Naive thymus-derived CD4-positive, alpha-beta T cell (primary cell): Measurements from ENCODE around the gene FAF1. TPM values are rescaled to one million over a fixed set of nuclear protein-coding genes. Genes with fewer than 3 reads are reported as not detected.

Source experiments
- ATAC-seq: fragments of 150-1000 bp; cut with Tn5 transposase; 2 replicates; pipeline ENCODE4 v1.10.0; 2021; ENCODE audit warnings: mild to moderate bottlenecking, moderate library complexity
- CTCF ChIA-PET: fragments of 350-600 bp; sonication (Branson Sonifier 250); formaldehyde crosslinking; loops from one replicate; lab custom pipeline; 2021; ENCODE audit warnings: antibody characterized with exemption; lab: Charles Lee
- POLR2A ChIA-PET: fragments of 350-600 bp; sonication (Branson Sonifier 250); formaldehyde crosslinking; loops from one replicate; lab custom pipeline; 2021; ENCODE audit warnings: antibody characterized with exemption, inconsistent platforms; lab: Charles Lee
- DNase-seq, 9 donors: peaks; one replicate each; pipeline versions ENCODE4 v3.0.0 to v3.0.0-alpha.2; 2020 to 2022; ENCODE audit warnings: mixed read lengths in 1 of 9
- H3K27ac ChIP-seq: one replicate; pipeline ENCODE4 v1.7.0; 2013; ENCODE audit warnings: mild to moderate bottlenecking, low read depth, low read length, moderate library complexity
- H3K27me3 ChIP-seq, 2 donors: one replicate each; pipeline ENCODE4 v1.7.0; 2013; ENCODE audit warnings: low read length in 2 of 2, mild to moderate bottlenecking in 2 of 2, moderate library complexity in 2 of 2; ENCODE audit not compliant: control insufficient read depth in 2 of 2, insufficient read depth in 2 of 2
- H3K36me3 ChIP-seq, 3 experiments: 1 replicate in 2 of 3; 2 replicates in 1 of 3; pipeline ENCODE4 v1.7.0; 2013; ENCODE audit warnings: low read length in 3 of 3, mild to moderate bottlenecking in 3 of 3, moderate library complexity in 1 of 3; ENCODE audit not compliant: insufficient read depth in 3 of 3, control insufficient read depth in 2 of 3
- H3K4me1 ChIP-seq, 2 donors: one replicate each; pipeline ENCODE4 v1.7.0; 2013; ENCODE audit warnings: low read length in 2 of 2, mild to moderate bottlenecking in 2 of 2, moderate library complexity in 1 of 2; ENCODE audit not compliant: control insufficient read depth in 2 of 2, insufficient read depth in 2 of 2
- H3K4me3 ChIP-seq: 2 replicates; pipeline ENCODE4 v1.7.0; 2013; ENCODE audit warnings: mild to moderate bottlenecking, low read length
- H3K9me3 ChIP-seq, 3 experiments: 1 replicate in 2 of 3; 2 replicates in 1 of 3; pipeline ENCODE4 v1.7.0; 2013; ENCODE audit warnings: low read length in 3 of 3; ENCODE audit not compliant: control insufficient read depth in 2 of 3
- H3K27ac Mint-ChIP-seq, 9 donors: one replicate each; pipeline ENCODE4 v1.8.0; 2020 to 2022; ENCODE audit warnings: mixed read lengths in 9 of 9, mild to moderate bottlenecking in 8 of 9, moderate library complexity in 5 of 9, inconsistent platforms in 2 of 9
- H3K27me3 Mint-ChIP-seq, 5 donors: one replicate each; pipeline ENCODE4 v1.8.0; 2021 to 2022; ENCODE audit warnings: mixed read lengths in 5 of 5, mild to moderate bottlenecking in 1 of 5
- H3K36me3 Mint-ChIP-seq, 5 donors: one replicate each; pipeline ENCODE4 v1.8.0; 2020 to 2022; ENCODE audit warnings: mixed read lengths in 5 of 5, mild to moderate bottlenecking in 3 of 5, inconsistent platforms in 1 of 5
- H3K4me1 Mint-ChIP-seq, 7 donors: one replicate each; pipeline ENCODE4 v1.8.0; 2020 to 2022; ENCODE audit warnings: mixed read lengths in 7 of 7, mild to moderate bottlenecking in 3 of 7, inconsistent platforms in 1 of 7
- H3K4me3 Mint-ChIP-seq, 10 donors: one replicate each; pipeline ENCODE4 v1.8.0; 2020 to 2022; ENCODE audit warnings: mild to moderate bottlenecking in 10 of 10, mixed read lengths in 10 of 10, moderate library complexity in 6 of 10, inconsistent platforms in 2 of 10
- H3K9me3 Mint-ChIP-seq, 11 donors: one replicate each; pipeline ENCODE4 v1.8.0; 2020 to 2022; ENCODE audit warnings: mixed read lengths in 11 of 11, mild to moderate bottlenecking in 4 of 11, inconsistent platforms in 1 of 11, moderate library complexity in 1 of 11
- intact Hi-C, 2 donors: fragments of 100-400 bp; cut with micrococcal nuclease; formaldehyde crosslinking; loops; one replicate each; pipeline ENCODE4 v1.15.1; 2023
- polyA plus RNA-seq, 2 donors: library from polyadenylated mRNA; unstranded; fragments of 300-500 nt; fragmentation: Illumina TruSeq; gene quantifications; one replicate each; pipeline ENCODE4 v1.2.3, GENCODE V29; 2021
- total RNA-seq, 6 experiments: library from RNA in 5 of 6; stranded (reverse) in 5 of 6; gene quantifications; 1 replicate in 5 of 6; 2 replicates in 1 of 6; pipeline ENCODE4 v1.2.3 and lab custom pipeline; 2021 to 2026

FAF1 gene
- total and polyA plus RNA-seq, 7 experiments from 2014 or later: 36.9 to 66.6 (median 48.5) TPM

DNA sequence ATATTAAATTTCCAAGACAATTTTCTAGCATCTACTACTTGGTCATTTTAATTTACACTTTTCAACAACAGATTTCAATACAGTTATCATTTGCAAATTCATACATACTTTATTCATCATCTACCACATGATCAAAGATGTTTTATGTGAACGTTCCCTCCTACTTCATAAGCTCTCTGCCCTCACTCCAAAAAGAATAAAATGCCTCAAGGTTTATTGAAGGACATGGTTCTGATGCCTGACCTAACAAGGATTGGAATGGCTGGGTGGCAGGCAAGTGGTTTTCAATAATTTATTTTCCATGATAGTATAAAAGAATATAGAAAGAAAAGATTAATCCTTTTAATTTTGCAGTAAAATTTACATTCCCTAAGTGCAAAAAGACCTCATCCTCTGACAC lies 15.4 kb upstream of the FAF1 start:
- intact Hi-C loops: no loop called here
- Histone ChIP-seq H3K4me1 (peaks cover 7 to 14% of the 10 kb centered on the region in 2 donors), H3K27ac (no peak overlapping the region), H3K36me3 (no peaks in the 10 kb centered on the region), H3K9me3 (no peaks in the 10 kb centered on the region), H3K27me3 (peaks cover 0 to 5% of the 10 kb centered on the region in 2 donors), H3K4me3 (no peak overlapping the region)
- ChIA-PET POLR2A (no interaction called here), CTCF (no interaction called here)
- H3K9me3 Mint-ChIP-seq: no peaks in the 10 kb centered on the region
- no peak overlapping the region for H3K27ac Mint-ChIP-seq
- H3K4me3 Mint-ChIP-seq: no peak overlapping the region
- no peak for DNase-seq
- H3K4me1 Mint-ChIP-seq: peaks cover 11 to 49% (median 31%) of the 10 kb centered on the region in 7 donors
- no peak for ATAC-seq
- H3K27me3 Mint-ChIP-seq: peaks cover 26 to 53% (median 37%) of the 10 kb centered on the region in 5 donors
- peaks cover 0 to 23% (median 0%) of the 10 kb centered on the region in 5 donors for H3K36me3 Mint-ChIP-seq

DNA sequence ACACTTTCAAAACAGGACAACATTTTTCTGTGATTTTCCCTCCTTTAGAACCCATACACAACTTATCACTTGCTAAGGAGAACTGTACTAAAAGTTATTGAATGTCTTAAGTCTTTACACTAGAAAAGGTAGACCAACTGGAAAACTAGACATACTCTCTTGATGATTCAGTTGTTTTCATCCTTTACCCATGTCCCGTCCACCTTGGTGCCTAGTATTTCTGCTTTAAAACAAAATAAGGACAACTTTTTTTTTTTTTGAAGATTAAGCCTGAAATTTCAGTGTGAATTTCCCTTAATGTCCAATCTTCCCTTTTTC lies 14.5 kb upstream of the FAF1 start:
- ATAC-seq (no peak), DNase-seq (no peak)
- POLR2A ChIA-PET: no interaction called here
- Mint-ChIP-seq H3K4me1 (peaks cover 20 to 51% (median 39%) of the 10 kb centered on the region in 7 donors), H3K27ac (no peak overlapping the region), H3K9me3 (no peaks in the 10 kb centered on the region), H3K36me3 (peaks cover 0 to 23% (median 0%) of the 10 kb centered on the region in 5 donors), H3K27me3 (peaks cover 26 to 49% (median 36%) of the 10 kb centered on the region in 5 donors), H3K4me3 (no peak overlapping the region)
- Histone ChIP-seq H3K27me3 (peaks cover 0 to 5% of the 10 kb centered on the region in 2 donors), H3K27ac (no peak overlapping the region), H3K9me3 (no peaks in the 10 kb centered on the region), H3K4me3 (no peak overlapping the region), H3K36me3 (no peaks in the 10 kb centered on the region), H3K4me1 (peaks cover 9 to 19% of the 10 kb centered on the region in 2 donors)
- intact Hi-C loops: no loop called here
- CTCF ChIA-PET: no interaction called here

DNA sequence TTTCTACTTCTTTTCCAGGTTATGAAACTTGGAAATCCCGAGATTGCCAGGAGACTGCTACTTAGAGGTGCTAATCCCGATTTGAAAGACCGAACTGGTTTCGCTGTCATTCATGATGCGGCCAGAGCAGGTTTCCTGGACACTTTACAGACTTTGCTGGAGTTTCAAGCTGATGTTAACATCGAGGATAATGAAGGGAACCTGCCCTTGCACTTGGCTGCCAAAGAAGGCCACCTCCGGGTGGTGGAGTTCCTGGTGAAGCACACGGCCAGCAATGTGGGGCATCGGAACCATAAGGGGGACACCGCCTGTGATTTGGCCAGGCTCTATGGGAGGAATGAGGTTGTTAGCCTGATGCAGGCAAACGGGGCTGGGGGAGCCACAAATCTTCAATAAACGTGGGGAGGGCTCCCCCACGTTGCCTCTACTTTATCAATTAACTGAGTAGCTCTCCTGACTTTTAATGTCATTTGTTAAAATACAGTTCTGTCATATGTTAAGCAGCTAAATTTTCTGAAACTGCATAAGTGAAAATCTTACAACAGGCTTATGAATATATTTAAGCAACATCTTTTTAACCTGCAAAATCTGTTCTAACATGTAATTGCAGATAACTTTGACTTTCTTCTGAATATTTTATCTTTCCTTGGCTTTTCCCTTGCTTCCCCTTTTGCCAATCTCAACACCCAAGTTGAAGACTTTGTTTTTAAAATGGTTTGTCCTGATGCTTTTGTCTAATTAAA lies 14.0 kb upstream of the FAF1 start:
- Mint-ChIP-seq H3K9me3 (no peaks in the 10 kb centered on the region), H3K4me3 (no peak overlapping the region), H3K27ac (no peak overlapping the region), H3K36me3 (peaks cover 0 to 23% (median 0%) of the 10 kb centered on the region in 5 donors), H3K27me3 (peaks cover 22 to 45% (median 32%) of the 10 kb centered on the region in 5 donors), H3K4me1 (peaks cover 17 to 47% (median 37%) of the 10 kb centered on the region in 7 donors)
- no peak overlapping the region for H3K4me3 ChIP-seq
- H3K27ac ChIP-seq: no peak overlapping the region
- POLR2A ChIA-PET: interaction anchor here (7.0 kb wide), 1 partner anchor 14 kb away, joined by 82 read pairs; the partner anchor contains the start of gene FAF1
- DNase-seq (no peak), ATAC-seq (no peak)
- H3K36me3 ChIP-seq: peaks cover 0 to 1% (median 0%) of the 10 kb centered on the region in 3 experiments
- CTCF ChIA-PET: no interaction called here
- intact Hi-C loops: no loop called here
- H3K9me3 ChIP-seq: no peaks in the 10 kb centered on the region
- peaks cover 9 to 19% of the 10 kb centered on the region in 2 donors for H3K4me1 ChIP-seq
- H3K27me3 ChIP-seq: peaks cover 0 to 5% of the 10 kb centered on the region in 2 donors

DNA sequence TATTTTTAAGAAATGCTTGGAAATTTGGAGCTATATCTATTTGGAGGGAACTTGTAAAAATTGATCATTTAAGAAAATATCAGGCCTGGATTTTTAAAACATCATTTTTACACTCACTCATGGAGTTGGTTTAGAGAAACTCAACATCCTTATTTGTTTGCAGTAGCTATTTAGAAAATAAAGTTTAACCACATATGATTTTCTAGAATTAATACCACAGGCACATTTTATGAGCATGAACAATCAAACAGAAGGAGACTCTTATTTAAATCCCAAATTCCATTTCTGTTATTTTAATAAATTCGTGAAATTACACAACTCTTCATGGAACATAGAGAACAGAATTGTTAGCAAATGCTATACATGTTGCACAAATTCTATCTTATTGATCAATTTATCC lies 13.2 kb upstream of the FAF1 start:
- no peak overlapping the region for H3K4me3 Mint-ChIP-seq
- intact Hi-C loops: no loop called here
- H3K27ac ChIP-seq: no peak overlapping the region
- H3K27me3 Mint-ChIP-seq: peaks cover 17 to 39% (median 24%) of the 10 kb centered on the region in 5 donors
- H3K4me1 Mint-ChIP-seq: peaks cover 10 to 42% (median 29%) of the 10 kb centered on the region in 7 donors
- H3K27me3 ChIP-seq: peaks cover 0 to 5% of the 10 kb centered on the region in 2 donors
- CTCF ChIA-PET: no interaction called here
- no peak overlapping the region for H3K27ac Mint-ChIP-seq
- H3K4me1 ChIP-seq: peaks cover 9 to 19% of the 10 kb centered on the region in 2 donors
- DNase-seq (no peak), ATAC-seq (no peak)
- POLR2A ChIA-PET: interaction anchor here (7.0 kb wide), 1 partner anchor 13 kb away, joined by 82 read pairs; the partner anchor contains the start of gene FAF1
- H3K9me3 Mint-ChIP-seq: no peaks in the 10 kb centered on the region
- H3K36me3 Mint-ChIP-seq: peaks cover 0 to 23% (median 0%) of the 10 kb centered on the region in 5 donors
- H3K9me3 ChIP-seq: no peaks in the 10 kb centered on the region
- no peak overlapping the region for H3K4me3 ChIP-seq
- peaks cover 0 to 8% (median 0%) of the 10 kb centered on the region in 3 experiments for H3K36me3 ChIP-seq

GRCh38 chr1:50972766-50973165 lies 12.7 kb upstream of the FAF1 start:
- Mint-ChIP-seq H3K36me3 (peaks cover 0 to 23% (median 0%) of the 10 kb centered on the region in 5 donors), H3K9me3 (no peaks in the 10 kb centered on the region), H3K4me1 (peaks cover 13 to 44% (median 30%) of the 10 kb centered on the region in 7 donors), H3K27me3 (peaks cover 17 to 39% (median 23%) of the 10 kb centered on the region in 5 donors), H3K4me3 (no peak overlapping the region), H3K27ac (no peak overlapping the region)
- Histone ChIP-seq H3K27ac (no peak overlapping the region), H3K4me1 (peaks cover 9 to 19% of the 10 kb centered on the region in 2 donors), H3K4me3 (no peak overlapping the region), H3K9me3 (no peaks in the 10 kb centered on the region), H3K36me3 (peaks cover 0 to 10% (median 0%) of the 10 kb centered on the region in 3 experiments), H3K27me3 (peaks cover 0 to 5% of the 10 kb centered on the region in 2 donors)
- ATAC-seq: no peak
- CTCF ChIA-PET: no interaction called here
- POLR2A ChIA-PET: interaction anchor here (7.0 kb wide), 1 partner anchor 13 kb away, joined by 82 read pairs; the partner anchor contains the start of gene FAF1
- intact Hi-C loops: no loop called here
- DNase-seq: no peak

DNA sequence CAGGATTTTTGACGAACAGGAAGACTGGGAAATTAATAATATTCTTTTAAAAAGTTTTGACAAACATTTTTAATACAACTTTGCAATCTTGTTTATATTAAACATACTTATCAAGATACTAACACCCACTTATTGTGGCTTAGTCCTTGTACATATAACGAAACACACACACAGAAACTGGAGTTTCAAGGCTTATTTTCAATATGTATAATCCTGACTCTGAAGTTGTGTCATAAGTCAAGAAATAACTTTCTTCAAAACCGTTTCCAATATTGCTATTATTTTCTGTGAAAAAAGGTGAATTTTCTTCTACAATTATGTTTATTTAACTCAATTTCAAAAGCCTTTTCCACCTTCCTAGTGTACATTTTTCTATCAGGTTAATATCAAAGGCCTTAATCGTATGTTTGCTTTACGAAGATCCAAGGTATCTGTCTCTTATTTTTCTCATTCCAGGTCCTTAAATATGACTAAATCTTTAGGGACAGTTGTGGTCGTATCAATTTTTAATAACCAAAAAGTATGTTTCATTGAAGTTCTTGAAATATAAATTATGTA lies 11.8 kb upstream of the FAF1 start:
- Histone ChIP-seq H3K4me3 (no peak overlapping the region), H3K27me3 (peaks cover 0 to 5% of the 10 kb centered on the region in 2 donors), H3K4me1 (peaks cover 13 to 15% of the 10 kb centered on the region in 2 donors), H3K36me3 (peaks cover 0 to 10% (median 0%) of the 10 kb centered on the region in 3 experiments), H3K27ac (no peak overlapping the region), H3K9me3 (no peaks in the 10 kb centered on the region)
- POLR2A ChIA-PET: interaction anchor here (7.0 kb wide), 1 partner anchor 12 kb away, joined by 82 read pairs; the partner anchor contains the start of gene FAF1
- Mint-ChIP-seq H3K4me1 (peaks cover 19 to 46% (median 35%) of the 10 kb centered on the region in 7 donors), H3K36me3 (peaks cover 0 to 23% (median 0%) of the 10 kb centered on the region in 5 donors), H3K9me3 (no peaks in the 10 kb centered on the region), H3K27me3 (peaks cover 16 to 38% (median 21%) of the 10 kb centered on the region in 5 donors), H3K4me3 (peak overlapping the region in 2 of 10 donors; percentile 44 to 98), H3K27ac (no peak overlapping the region)
- ATAC-seq (no peak), DNase-seq (no peak)
- CTCF ChIA-PET: interaction anchor here (0.8 kb wide), 1 partner anchor 11 kb away, joined by 4 read pairs; the partner anchor contains the start of gene FAF1
- intact Hi-C loops: no loop called here
